ENCODE data around the gene RNGTT.
"Not testable (repeated sequence)": the region's sequence is repeated elsewhere in the genome, so short reads cannot be mapped to it uniquely, and the experiment has no call there.

RNGTT gene

GRCh38 chr6:88908598-88909548 lies 54.5 kb downstream of the RNGTT start:
- no peak for DNase-seq

- not testable (repeated sequence) for DNase-seq
These were observed 56.3 kb downstream of the RNGTT start for GRCh38 chr6:88907148-88907547.

- no peak for DNase-seq
These were observed 63.7 kb downstream of the RNGTT start for GRCh38 chr6:88899569-88900316.

- DNase-seq, result no peak
These were observed 67.5 kb downstream of the RNGTT start for GRCh38 chr6:88895911-88896310.

- DNase-seq, result no peak
These were observed 72.3 kb downstream of the RNGTT start for GRCh38 chr6:88890860-88891845.

GRCh38 chr6:88890394-88890793 lies 73.0 kb downstream of the RNGTT start:
- DNase-seq, result no peak

GRCh38 chr6:88884361-88884760 lies 79.1 kb downstream of the RNGTT start:
- DNase-seq, result no peak

- no peak for DNase-seq
These were observed 80.9 kb downstream of the RNGTT start for GRCh38 chr6:88882536-88882935.

GRCh38 chr6:88881451-88881850 lies 82.0 kb downstream of the RNGTT start:
- DNase-seq, result no peak

- DNase-seq, result no peak
These were observed 83.4 kb downstream of the RNGTT start for GRCh38 chr6:88880021-88880420.

- no peak for DNase-seq
These were observed 85.5 kb downstream of the RNGTT start for GRCh38 chr6:88877893-88878292.

- no peak for DNase-seq
These were observed 90.5 kb downstream of the RNGTT start for GRCh38 chr6:88872962-88873361.

- DNase-seq, result no peak
These were observed 91.9 kb downstream of the RNGTT start for GRCh38 chr6:88871498-88871897.

GRCh38 chr6:88870717-88871330 lies 92.6 kb downstream of the RNGTT start:
- DNase-seq, result peak; percentile 1

- no peak for DNase-seq
These were observed 94.0 kb downstream of the RNGTT start for GRCh38 chr6:88869263-88870020.

- no peak for DNase-seq
These were observed 95.3 kb downstream of the RNGTT start for GRCh38 chr6:88867841-88868731.

- DNase-seq, result no peak
These were observed 96.6 kb downstream of the RNGTT start for GRCh38 chr6:88866856-88867255.

GRCh38 chr6:88865275-88865674 lies 98.1 kb downstream of the RNGTT start:
- no peak for DNase-seq

- DNase-seq, result no peak
These were observed 98.9 kb downstream of the RNGTT start for GRCh38 chr6:88864359-88865054.

- DNase-seq, result no peak
These were observed 103.1 kb downstream of the RNGTT start for GRCh38 chr6:88860310-88860709.

Data from CD4-positive, alpha-beta T cell treated with Interferon gamma for 1 hour (primary cell).